ENCODE results near the gene NEIL3.

GRCh38 chr4:177339477-177340374 lies 30.1 kb downstream of the NEIL3 start:
- TF ChIP-seq, protein P1, sequence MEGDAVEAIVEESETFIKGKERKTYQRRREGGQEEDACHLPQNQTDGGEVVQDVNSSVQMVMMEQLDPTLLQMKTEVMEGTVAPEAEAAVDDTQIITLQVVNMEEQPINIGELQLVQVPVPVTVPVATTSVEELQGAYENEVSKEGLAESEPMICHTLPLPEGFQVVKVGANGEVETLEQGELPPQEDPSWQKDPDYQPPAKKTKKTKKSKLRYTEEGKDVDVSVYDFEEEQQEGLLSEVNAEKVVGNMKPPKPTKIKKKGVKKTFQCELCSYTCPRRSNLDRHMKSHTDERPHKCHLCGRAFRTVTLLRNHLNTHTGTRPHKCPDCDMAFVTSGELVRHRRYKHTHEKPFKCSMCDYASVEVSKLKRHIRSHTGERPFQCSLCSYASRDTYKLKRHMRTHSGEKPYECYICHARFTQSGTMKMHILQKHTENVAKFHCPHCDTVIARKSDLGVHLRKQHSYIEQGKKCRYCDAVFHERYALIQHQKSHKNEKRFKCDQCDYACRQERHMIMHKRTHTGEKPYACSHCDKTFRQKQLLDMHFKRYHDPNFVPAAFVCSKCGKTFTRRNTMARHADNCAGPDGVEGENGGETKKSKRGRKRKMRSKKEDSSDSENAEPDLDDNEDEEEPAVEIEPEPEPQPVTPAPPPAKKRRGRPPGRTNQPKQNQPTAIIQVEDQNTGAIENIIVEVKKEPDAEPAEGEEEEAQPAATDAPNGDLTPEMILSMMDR (conservative IDR thresholded peaks at IDR 0.05), result peak; percentile 61
- TF ChIP-seq ZFX (IDR thresholded peaks at IDR 0.05), result no peak
